ENCODE results near the gene FGD3. TPM values are rescaled to one million over a fixed set of nuclear protein-coding genes. Genes with fewer than 3 reads are reported as not detected.

Gene FGD3
- total and polyA plus RNA-seq, 4 donors, result 6.1 to 45.9 (median 17.6) TPM

- Histone ChIP-seq H3K9me3 (ENCODE audit: control insufficient read depth in 4 of 4, insufficient read depth in 3 of 4, low read length in 3 of 4) (no peaks in the 10 kb centered on the region), H3K27ac (ENCODE audit: low read depth in 1 of 2, low read length in 1 of 2) (no peak overlapping the region), H3K4me1 (ENCODE audit: control insufficient read depth in 5 of 5, insufficient read depth in 5 of 5, low read length in 5 of 5) (peaks cover 0 to 4% (median 0%) of the 10 kb centered on the region in 5 donors), H3K36me3 (ENCODE audit: control insufficient read depth in 4 of 4, insufficient read depth in 4 of 4, low read length in 4 of 4) (peaks cover 0 to 9% (median 0%) of the 10 kb centered on the region in 4 donors), H3K4me3 (no peak overlapping the region), H3K9ac (ENCODE audit: insufficient read depth in 1 of 2, low read length in 2 of 2) (no peak overlapping the region), H3K27me3 (ENCODE audit: control insufficient read depth in 3 of 3, insufficient read depth in 3 of 3, low read length in 2 of 3) (no peaks in the 10 kb centered on the region)
- ATAC-seq (ENCODE audit: insufficient read depth, low FRiP score) (no peak), DNase-seq (no peak)
- TF ChIP-seq CTCF (IDR thresholded peaks at IDR 0.05; ENCODE audit: control extremely low read depth, extremely low read depth), result no peak
- 94 to 95% methylated on average over 12 of the region's 12 CpGs for WGBS, 2 donors
Observed at GRCh38 chr9:93005876-93006275, 58.6 kb downstream of the FGD3 start.

GRCh38 chr9:93007529-93008058 lies 60.3 kb downstream of the FGD3 start:
- no peak for ATAC-seq (ENCODE audit: insufficient read depth, low FRiP score)
- 86 to 90% methylated on average over 12 of the region's 12 CpGs for WGBS, 2 donors
- TF ChIP-seq CTCF (IDR thresholded peaks at IDR 0.05; ENCODE audit: control extremely low read depth, extremely low read depth), result no peak
- Histone ChIP-seq H3K27me3 (ENCODE audit: control insufficient read depth in 3 of 3, insufficient read depth in 3 of 3, low read length in 2 of 3) (no peaks in the 10 kb centered on the region), H3K9ac (ENCODE audit: insufficient read depth in 1 of 2, low read length in 2 of 2) (no peak overlapping the region), H3K9me3 (ENCODE audit: control insufficient read depth in 4 of 4, insufficient read depth in 3 of 4, low read length in 3 of 4) (no peaks in the 10 kb centered on the region), H3K4me3 (no peak overlapping the region), H3K4me1 (ENCODE audit: control insufficient read depth in 5 of 5, insufficient read depth in 5 of 5, low read length in 5 of 5) (peaks cover 0 to 5% (median 0%) of the 10 kb centered on the region in 5 donors), H3K27ac (ENCODE audit: low read depth in 1 of 2, low read length in 1 of 2) (no peak overlapping the region), H3K36me3 (ENCODE audit: control insufficient read depth in 4 of 4, insufficient read depth in 4 of 4, low read length in 4 of 4) (peaks cover 0 to 9% (median 0%) of the 10 kb centered on the region in 4 donors)
- DNase-seq, result no peak

GRCh38 chr9:93008457-93008856 lies 61.1 kb downstream of the FGD3 start:
- no peaks in the 10 kb centered on the region for H3K9me3 ChIP-seq (ENCODE audit: control insufficient read depth in 4 of 4, insufficient read depth in 3 of 4, low read length in 3 of 4)
- H3K4me1 ChIP-seq (ENCODE audit: control insufficient read depth in 5 of 5, insufficient read depth in 5 of 5, low read length in 5 of 5), result peaks cover 0 to 5% (median 0%) of the 10 kb centered on the region in 5 donors
- no peak overlapping the region for H3K4me3 ChIP-seq
- TF ChIP-seq CTCF (IDR thresholded peaks at IDR 0.05; ENCODE audit: control extremely low read depth, extremely low read depth), result no peak
- no peak overlapping the region for H3K27ac ChIP-seq (ENCODE audit: low read depth in 1 of 2, low read length in 1 of 2)
- H3K36me3 ChIP-seq (ENCODE audit: control insufficient read depth in 4 of 4, insufficient read depth in 4 of 4, low read length in 4 of 4), result peaks cover 0 to 10% (median 0%) of the 10 kb centered on the region in 4 donors
- no peak overlapping the region for H3K9ac ChIP-seq (ENCODE audit: insufficient read depth in 1 of 2, low read length in 2 of 2)
- ATAC-seq (ENCODE audit: insufficient read depth, low FRiP score) (no peak), DNase-seq (no peak)
- 77 to 91% methylated on average over 8 of the region's 8 CpGs for WGBS, 2 donors
- no peaks in the 10 kb centered on the region for H3K27me3 ChIP-seq (ENCODE audit: control insufficient read depth in 3 of 3, insufficient read depth in 3 of 3, low read length in 2 of 3)

All from lung (tissue), 12 donors.